Fibroblast of peridontal ligament (primary cell): Measurements from ENCODE around the gene NEK1.

Experiments used
- DNase-seq: peaks from one replicate; pipeline ENCODE4 v3.0.0-alpha.2; 2010; ENCODE audit errors: extremely low read depth

NEK1 gene

DNA sequence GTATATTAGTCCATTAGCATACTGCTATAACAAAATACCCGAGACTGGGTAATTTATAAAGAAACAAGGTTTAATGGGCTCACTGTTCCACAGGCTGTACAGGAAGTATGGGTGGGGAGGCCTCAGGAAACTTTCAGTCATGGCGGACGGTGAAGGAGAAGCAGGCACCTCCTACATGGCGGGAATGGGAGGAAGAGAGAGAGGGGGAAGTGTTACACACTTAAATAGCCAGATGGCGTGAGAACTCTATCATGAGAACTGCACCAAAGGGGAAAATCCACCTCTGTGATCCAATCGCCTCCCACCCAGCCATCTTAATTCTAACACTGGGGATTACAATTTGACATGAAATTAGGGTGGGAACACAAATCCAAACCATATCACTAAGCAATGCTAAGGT is 242.7 kb downstream of the NEK1 start:
- no peak for DNase-seq

DNA sequence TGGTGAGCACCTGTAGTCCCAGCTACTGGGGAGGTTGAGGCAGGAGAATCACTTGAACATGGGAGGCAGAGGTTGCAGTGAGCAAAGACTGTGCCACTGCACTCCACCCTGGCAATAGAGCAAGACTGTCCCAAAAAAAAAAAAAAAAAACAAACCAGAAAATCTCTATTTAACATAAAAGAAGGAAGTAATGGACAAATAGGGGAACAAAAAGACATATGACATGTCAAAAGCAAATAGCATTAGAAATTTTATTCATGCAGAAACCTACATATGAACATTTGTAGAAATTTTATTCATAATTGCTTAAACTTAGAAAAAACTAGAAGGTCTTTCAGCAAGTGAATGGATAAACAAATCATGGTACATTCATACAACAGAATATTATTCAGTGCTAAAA is 244.6 kb downstream of the NEK1 start:
- DNase-seq: no peak

DNA sequence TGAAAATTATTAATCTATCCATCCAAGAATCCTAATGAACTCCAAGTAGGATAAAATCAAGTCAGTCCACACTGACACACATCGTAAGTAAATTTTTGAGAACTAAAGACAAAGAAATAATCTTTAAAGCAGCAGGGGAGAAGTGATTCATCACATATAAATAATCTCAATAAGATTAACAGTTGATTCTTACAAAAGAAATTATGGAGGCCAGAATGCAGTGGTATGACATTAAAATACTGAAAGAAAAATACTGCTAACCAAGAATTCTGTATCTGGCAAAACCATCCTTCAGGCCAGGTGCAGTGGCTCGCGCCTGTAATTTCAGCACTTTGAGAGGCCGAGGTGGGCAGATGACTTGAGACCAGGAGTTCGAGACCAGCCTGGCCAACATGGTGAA is 245.6 kb downstream of the NEK1 start:
- DNase-seq: no peak

DNA sequence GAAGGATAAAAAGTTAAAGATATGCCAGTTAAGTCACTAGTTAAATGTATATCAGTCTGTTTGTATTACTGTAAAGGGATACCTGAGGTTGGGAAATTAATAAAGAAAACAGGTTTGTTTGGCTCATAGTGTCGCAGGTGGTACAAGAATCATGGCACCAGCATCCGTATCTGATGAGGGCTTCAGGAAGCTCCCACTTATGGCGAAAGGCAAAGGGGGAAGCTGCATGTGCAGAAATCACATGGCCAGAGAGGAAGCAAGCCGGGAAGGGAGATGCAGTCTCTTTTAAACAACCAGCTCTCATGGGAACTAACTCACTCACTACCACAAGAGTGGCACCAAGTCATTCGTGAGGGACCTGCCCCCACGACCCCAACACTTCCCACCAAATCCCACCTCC is 249.8 kb downstream of the NEK1 start:
- DNase-seq: no peak

DNA sequence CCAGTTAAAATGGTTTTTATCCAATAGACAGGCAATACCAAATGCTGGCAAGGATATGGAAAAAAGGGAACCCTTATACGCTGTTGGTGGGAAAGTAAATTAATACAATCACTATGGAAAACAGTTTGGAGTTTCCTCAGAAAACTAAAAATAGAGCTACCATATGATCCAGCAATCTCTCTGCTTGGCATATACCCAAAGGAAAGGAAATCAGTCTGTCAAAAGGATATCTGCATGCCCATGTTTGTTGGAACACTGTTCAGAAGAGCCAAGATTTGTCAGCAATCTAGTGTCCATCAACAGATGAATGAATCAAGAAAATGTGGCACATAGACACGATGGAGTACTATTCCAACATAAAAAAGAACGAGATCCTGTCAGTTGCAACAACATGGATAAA is 250.6 kb downstream of the NEK1 start:
- DNase-seq: no peak

DNA sequence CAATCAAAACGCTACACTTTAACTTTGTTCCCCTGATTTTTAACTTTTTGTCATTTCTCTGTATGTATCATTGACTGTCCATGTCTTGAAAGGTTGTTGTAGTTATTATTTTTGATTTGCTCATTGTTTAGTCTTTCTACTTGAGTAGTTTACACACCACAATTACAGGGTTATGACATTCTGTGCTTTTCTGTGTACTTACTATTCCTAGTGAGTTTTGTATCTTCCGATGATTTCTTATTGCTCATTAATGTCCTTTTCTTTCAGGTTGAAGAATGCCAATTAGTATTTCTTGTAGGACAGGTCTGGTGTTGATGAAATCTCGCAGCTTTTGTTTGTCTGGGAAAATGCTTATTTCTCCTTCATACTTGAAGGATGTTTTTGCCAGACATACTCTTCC is 252.4 kb downstream of the NEK1 start:
- no peak for DNase-seq

DNA sequence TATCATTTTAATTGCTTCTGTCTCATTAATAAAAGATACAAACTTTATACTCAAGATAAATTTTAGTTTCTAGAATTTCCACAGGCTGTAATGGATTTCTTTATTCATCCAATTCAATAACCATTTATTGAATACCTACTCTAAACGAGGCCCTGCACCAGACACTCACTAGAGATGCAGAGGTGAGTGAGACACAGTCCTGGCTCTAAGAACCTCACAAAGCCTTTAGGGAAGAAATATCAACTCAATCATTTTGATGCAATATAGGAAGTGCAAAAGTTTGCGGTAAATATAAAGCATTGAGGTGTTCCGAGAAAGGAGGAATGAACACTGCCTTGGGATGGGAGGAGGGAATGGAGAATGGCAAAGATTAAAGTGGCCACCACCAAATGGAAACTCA is 260.0 kb downstream of the NEK1 start:
- no peak for DNase-seq

DNA sequence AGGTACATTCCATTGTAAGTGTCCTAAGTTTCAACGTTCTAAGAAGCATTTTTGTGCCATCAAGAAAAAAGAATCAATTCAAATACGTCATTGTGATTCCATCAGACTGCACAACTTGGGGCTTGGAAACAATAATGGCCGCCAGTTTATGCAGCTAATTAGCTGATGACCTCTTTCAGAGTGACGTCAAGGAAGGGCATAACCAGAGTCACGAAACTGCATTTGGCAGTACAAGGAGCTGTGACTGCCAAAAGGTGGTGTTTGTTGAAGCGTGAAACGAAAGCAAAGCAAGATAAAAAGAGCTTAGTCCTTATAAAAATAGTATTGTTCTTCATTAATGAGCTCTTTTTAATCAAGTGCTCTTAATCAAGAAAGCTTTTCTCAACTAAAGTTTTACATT is 260.5 kb downstream of the NEK1 start:
- DNase-seq: no peak

DNA sequence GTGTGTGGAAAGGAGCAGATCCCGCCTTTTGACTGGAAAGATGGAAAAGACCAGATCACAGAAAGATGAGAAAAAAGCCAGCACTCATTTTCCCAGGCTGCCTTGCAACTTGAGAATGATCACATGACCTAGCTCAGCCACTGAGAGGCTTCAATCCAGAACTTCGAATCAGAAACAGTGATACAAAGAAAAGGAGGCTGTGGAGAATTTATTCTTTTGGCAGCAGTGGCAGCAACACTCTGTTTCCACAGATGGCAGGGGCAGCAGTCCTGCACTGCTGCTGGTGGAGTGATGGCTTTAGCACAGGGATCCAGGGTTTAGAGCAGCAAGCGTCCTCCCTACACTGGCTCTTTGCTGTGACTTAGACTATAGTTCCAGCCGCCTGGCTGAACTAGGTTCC is 263.8 kb downstream of the NEK1 start:
- DNase-seq: no peak

DNA sequence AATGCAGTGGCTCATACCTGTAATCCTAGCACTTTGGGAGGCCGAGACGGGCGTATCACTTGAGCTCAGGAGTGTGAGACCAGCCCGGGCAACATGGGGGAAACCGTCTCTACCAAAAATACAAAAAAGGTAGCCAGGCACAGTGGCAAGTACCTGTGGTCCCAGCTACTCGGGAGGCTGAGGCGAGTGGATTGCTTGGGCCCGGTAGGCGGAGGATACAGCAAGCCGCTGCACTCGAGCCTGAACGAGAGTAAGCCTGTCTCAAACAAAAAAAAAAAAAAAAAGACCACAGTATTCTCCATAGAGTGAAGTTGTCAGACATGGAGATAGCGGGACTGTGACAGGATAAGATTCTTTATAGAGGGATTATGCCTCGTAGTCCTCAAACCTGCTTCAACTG is 265.5 kb downstream of the NEK1 start:
- DNase-seq: no peak

DNA sequence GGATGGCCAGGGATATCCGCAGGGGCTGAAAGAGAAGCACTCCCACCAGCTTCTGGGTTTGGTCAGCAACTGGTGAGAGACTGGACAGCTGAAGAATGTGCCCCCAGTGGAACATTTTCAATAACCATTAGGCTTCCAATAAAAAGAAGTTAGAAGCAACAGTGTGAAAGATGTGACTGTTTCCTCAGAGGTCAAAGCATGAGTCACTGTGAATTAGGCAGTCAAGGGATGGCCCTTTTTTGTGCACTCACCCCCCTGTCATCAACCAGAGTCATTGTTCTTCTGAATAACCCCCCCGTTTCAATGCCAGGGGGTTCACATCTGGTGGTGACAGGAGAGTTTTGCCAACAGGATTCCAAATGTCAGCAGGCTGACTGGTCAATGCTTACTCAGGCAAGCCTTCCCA is 267.1 kb downstream of the NEK1 start:
- DNase-seq: peak; percentile 49
